H9 (cell line): ENCODE results near the gene ZFYVE28. TPM values are rescaled to one million over a fixed set of nuclear protein-coding genes. Genes with fewer than 3 reads are reported as not detected.

Experiments used
- DNase-seq: peaks from one replicate; pipeline ENCODE4 v3.0.0-alpha.2; 2017
- H2AFZ ChIP-seq: one replicate; pipeline ENCODE4 v1.6.1; 2013; ENCODE audit warnings: mild to moderate bottlenecking, low read length, control low read depth, moderate library complexity
- H2AK5ac ChIP-seq: 2 replicates; pipeline ENCODE4 v1.6.1; 2013; ENCODE audit warnings: low read length, control low read depth, mixed read lengths; ENCODE audit not compliant: insufficient read length
- H2BK120ac ChIP-seq: one replicate; pipeline ENCODE4 v1.6.1; 2013; ENCODE audit warnings: low read depth, mild to moderate bottlenecking, low read length, control low read depth, inconsistent platforms; ENCODE audit not compliant: poor library complexity, severe bottlenecking
- H2BK12ac ChIP-seq: 2 replicates; pipeline ENCODE4 v1.6.1; 2013; ENCODE audit warnings: low read length, control low read depth, mixed read lengths, low read depth; ENCODE audit not compliant: insufficient read length
- H2BK15ac ChIP-seq: 2 replicates; pipeline ENCODE4 v1.6.1; 2013; ENCODE audit warnings: low read depth, low read length, control low read depth
- H2BK20ac ChIP-seq: one replicate; pipeline ENCODE4 v1.6.1; 2013; ENCODE audit warnings: low read depth, mild to moderate bottlenecking, low read length, control low read depth, inconsistent platforms; ENCODE audit not compliant: poor library complexity, severe bottlenecking
- H2BK5ac ChIP-seq: 2 replicates; pipeline ENCODE4 v1.6.1; 2013; ENCODE audit warnings: low read length, control low read depth, mixed read lengths; ENCODE audit not compliant: insufficient read length
- H3K14ac ChIP-seq: 2 replicates; pipeline ENCODE4 v1.6.1; 2013; ENCODE audit warnings: low read length, control low read depth; ENCODE audit not compliant: insufficient read depth
- H3K18ac ChIP-seq: 2 replicates; pipeline ENCODE4 v1.6.1; 2013; ENCODE audit warnings: low read depth, mild to moderate bottlenecking, mixed read lengths, low read length, control low read depth; ENCODE audit not compliant: insufficient read length
- H3K23ac ChIP-seq: 2 replicates; pipeline ENCODE4 v1.6.1; 2013; ENCODE audit warnings: low read length, control low read depth, mixed read lengths, low read depth; ENCODE audit not compliant: insufficient read length
- H3K23me2 ChIP-seq: 2 replicates; pipeline ENCODE4 v1.6.1; 2013; ENCODE audit warnings: low read depth, mild to moderate bottlenecking, mixed read lengths, low read length, control low read depth; ENCODE audit not compliant: insufficient read length, poor library complexity, severe bottlenecking
- H3K27ac ChIP-seq: 2 replicates; pipeline ENCODE4 v1.5.1; 2013; ENCODE audit warnings: low read length, control low read depth, mixed read lengths, low read depth; ENCODE audit not compliant: insufficient read length
- H3K27me3 ChIP-seq: 2 replicates; pipeline ENCODE4 v1.6.1; 2013; ENCODE audit warnings: low read length, control low read depth, inconsistent platforms; ENCODE audit not compliant: insufficient read depth
- H3K4ac ChIP-seq: 2 replicates; pipeline ENCODE4 v1.6.1; 2013; ENCODE audit warnings: low read depth, mild to moderate bottlenecking, control low read depth, inconsistent platforms, low read length, moderate library complexity
- H3K4me1 ChIP-seq: 2 replicates; pipeline ENCODE4 v1.6.1; 2013; ENCODE audit warnings: low read length, control low read depth, inconsistent platforms; ENCODE audit not compliant: insufficient read depth
- H3K4me2 ChIP-seq: 2 replicates; pipeline ENCODE4 v1.6.1; 2013; ENCODE audit warnings: low read length, control low read depth, mixed read lengths; ENCODE audit not compliant: insufficient read length, insufficient read depth
- H3K56ac ChIP-seq: 2 replicates; pipeline ENCODE4 v1.6.1; 2013; ENCODE audit warnings: low read depth, mild to moderate bottlenecking, mixed read lengths, low read length, control low read depth; ENCODE audit not compliant: insufficient read length
- H3K79me1 ChIP-seq: 2 replicates; pipeline ENCODE4 v1.6.1; 2013; ENCODE audit warnings: low read depth, mild to moderate bottlenecking, moderate library complexity, low read length, control low read depth, inconsistent platforms; ENCODE audit not compliant: insufficient read depth, poor library complexity, severe bottlenecking
- H3K79me2 ChIP-seq: 2 replicates; pipeline ENCODE4 v1.6.1; 2013; ENCODE audit warnings: low read length, control low read depth, inconsistent platforms; ENCODE audit not compliant: insufficient read depth
- H3K9ac ChIP-seq: 2 replicates; pipeline ENCODE4 v1.6.1; 2013; ENCODE audit warnings: low read length, control low read depth, mixed read lengths; ENCODE audit not compliant: insufficient read length; ENCODE audit errors: extremely low read depth
- H3K9me3 ChIP-seq: one replicate; pipeline ENCODE4 v1.6.1; 2013; ENCODE audit warnings: low read depth, low read length, inconsistent platforms; ENCODE audit not compliant: control insufficient read depth
- H3T11ph ChIP-seq: one replicate; pipeline ENCODE4 v1.6.1; 2013; ENCODE audit warnings: mild to moderate bottlenecking, low read length, control low read depth, inconsistent platforms
- H4K20me1 ChIP-seq: one replicate; pipeline ENCODE4 v1.6.1; 2013; ENCODE audit not compliant: control insufficient read depth, insufficient read length, insufficient read depth
- H4K5ac ChIP-seq: 2 replicates; pipeline ENCODE4 v1.6.1; 2013; ENCODE audit warnings: low read depth, mild to moderate bottlenecking, mixed read lengths, low read length, control low read depth; ENCODE audit not compliant: insufficient read length
- H4K8ac ChIP-seq: replicated peaks from 2 replicates; pipeline ENCODE4 v1.6.1; 2013; ENCODE audit warnings: low read length, control low read depth, mixed read lengths, low read depth; ENCODE audit not compliant: insufficient read length
- H4K91ac ChIP-seq: 2 replicates; pipeline ENCODE4 v1.6.1; 2013; ENCODE audit warnings: low read depth, mild to moderate bottlenecking, moderate library complexity, mixed read lengths, low read length, control low read depth; ENCODE audit not compliant: insufficient read length
- H3K27ac Mint-ChIP-seq, 3 experiments: 2 replicates in 2 of 3; 3 replicates in 1 of 3; pipeline ENCODE4 v1.8.0; 2020 to 2021; ENCODE audit warnings: mixed read lengths in 3 of 3, mild to moderate bottlenecking in 1 of 3, moderate library complexity in 1 of 3
- H3K27me3 Mint-ChIP-seq: 2 replicates; pipeline ENCODE4 v1.8.0; 2021; ENCODE audit warnings: low read depth, mild to moderate bottlenecking, moderate library complexity, mixed read lengths
- H3K36me3 Mint-ChIP-seq, 3 experiments: 2 replicates in 2 of 3; 3 replicates in 1 of 3; pipeline ENCODE4 v1.8.0; 2020 to 2021; ENCODE audit warnings: low read depth in 3 of 3, mixed read lengths in 3 of 3; ENCODE audit not compliant: insufficient read depth in 1 of 3
- H3K4me1 Mint-ChIP-seq, 2 experiments: 2 replicates each; pipeline ENCODE4 v1.8.0; 2020; ENCODE audit warnings: mixed read lengths in 2 of 2
- H3K4me3 Mint-ChIP-seq, 2 experiments: 2 replicates in 1 of 2; 3 replicates in 1 of 2; pipeline ENCODE4 v1.8.0; 2020 to 2021; ENCODE audit warnings: mild to moderate bottlenecking in 2 of 2, mixed read lengths in 2 of 2, moderate library complexity in 1 of 2
- H3K9me3 Mint-ChIP-seq, 2 experiments: 2 replicates in 1 of 2; 3 replicates in 1 of 2; pipeline ENCODE4 v1.8.0; 2020; ENCODE audit warnings: mild to moderate bottlenecking in 2 of 2, mixed read lengths in 2 of 2, moderate library complexity in 1 of 2
- WGBS: extraction: QIAGEN DNeasy Blood & Tissue Kit; methylation state at CpG from one replicate; pipeline ENCODE4 v1.1.7; 2013; ENCODE audit warnings: missing lambda C conversion rate, low lambda C conversion rate, mixed read lengths; ENCODE audit not compliant: insufficient read length; ENCODE audit errors: extremely low coverage; 5-methylcytosine and 5-hydroxymethylcytosine counted together
- total RNA-seq: library from RNA; stranded (reverse); gene quantifications from 2 replicates; pipeline ENCODE4 v1.2.1, GENCODE V29; 2021
- TF ChIP-seq, protein P1 (sequence below): fragments of 200-600 bp; sonication (generic); conservative IDR thresholded peaks from 3 replicates; pipeline ENCODE4 v1.8.0; 2021; ENCODE audit warnings: antibody characterized with exemption, mild to moderate bottlenecking

The ZFYVE28 gene
- total RNA-seq, 1 experiment from 2014 or later, result 0.98 TPM

DNA sequence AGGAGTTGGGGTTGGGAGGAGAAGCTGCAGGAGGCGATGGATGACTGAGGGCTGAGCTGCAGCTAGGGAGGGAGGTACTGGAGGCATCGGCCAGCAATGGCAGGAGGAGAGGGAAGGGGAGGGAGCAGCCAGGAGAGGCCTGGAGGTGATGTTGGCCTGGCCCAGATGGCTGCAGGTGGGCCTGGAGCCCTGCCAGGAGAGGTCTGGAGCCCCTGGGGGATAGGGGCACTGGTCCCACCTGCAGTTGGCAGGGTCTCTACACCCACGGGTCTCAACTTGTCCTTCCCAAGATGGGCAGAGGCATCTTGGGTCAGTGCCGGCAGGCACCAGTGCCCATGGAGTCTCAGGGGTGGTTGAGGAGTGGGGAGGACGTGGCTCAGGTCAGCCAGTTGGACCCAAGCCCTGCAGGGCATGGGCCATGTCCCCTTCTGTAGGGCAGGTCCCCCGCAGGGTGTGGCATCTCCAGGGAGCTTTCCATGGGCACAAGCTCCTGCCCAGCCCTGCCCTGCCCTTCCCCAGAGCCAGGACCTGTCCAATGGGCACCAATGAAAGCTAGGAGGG is 153.9 kb downstream of the ZFYVE28 start:
- Histone ChIP-seq H3K9me3 (no peaks in the 10 kb centered on the region), H4K8ac (no peak overlapping the region), H2BK20ac (no peak overlapping the region), H4K20me1 (no peaks in the 10 kb centered on the region), H3K27ac (no peak overlapping the region), H2BK12ac (no peak overlapping the region), H3K56ac (no peak overlapping the region), H4K5ac (no peak overlapping the region), H2BK120ac (no peak overlapping the region), H3K4ac (no peak overlapping the region), H3K9ac (no peak overlapping the region), H3K79me1 (no peaks in the 10 kb centered on the region), H3T11ph (no peak overlapping the region), H3K23ac (no peak overlapping the region), H3K14ac (no peak overlapping the region), H3K18ac (no peak overlapping the region), H2AFZ (no peak overlapping the region), H2AK5ac (no peak overlapping the region), H3K4me2 (no peak overlapping the region), H3K27me3 (no peaks in the 10 kb centered on the region), H2BK5ac (no peak overlapping the region), H3K4me1 (peaks cover 2% of the 10 kb centered on the region; the same call in 1 of the 2 replicates), H4K91ac (no peak overlapping the region), H2BK15ac (no peak overlapping the region), H3K79me2 (no peaks in the 10 kb centered on the region), H3K23me2 (peaks cover 9% of the 10 kb centered on the region)
- no peak overlapping the region; a peak in 1 of 7 replicates for H3K27ac Mint-ChIP-seq
- TF ChIP-seq, protein P1, sequence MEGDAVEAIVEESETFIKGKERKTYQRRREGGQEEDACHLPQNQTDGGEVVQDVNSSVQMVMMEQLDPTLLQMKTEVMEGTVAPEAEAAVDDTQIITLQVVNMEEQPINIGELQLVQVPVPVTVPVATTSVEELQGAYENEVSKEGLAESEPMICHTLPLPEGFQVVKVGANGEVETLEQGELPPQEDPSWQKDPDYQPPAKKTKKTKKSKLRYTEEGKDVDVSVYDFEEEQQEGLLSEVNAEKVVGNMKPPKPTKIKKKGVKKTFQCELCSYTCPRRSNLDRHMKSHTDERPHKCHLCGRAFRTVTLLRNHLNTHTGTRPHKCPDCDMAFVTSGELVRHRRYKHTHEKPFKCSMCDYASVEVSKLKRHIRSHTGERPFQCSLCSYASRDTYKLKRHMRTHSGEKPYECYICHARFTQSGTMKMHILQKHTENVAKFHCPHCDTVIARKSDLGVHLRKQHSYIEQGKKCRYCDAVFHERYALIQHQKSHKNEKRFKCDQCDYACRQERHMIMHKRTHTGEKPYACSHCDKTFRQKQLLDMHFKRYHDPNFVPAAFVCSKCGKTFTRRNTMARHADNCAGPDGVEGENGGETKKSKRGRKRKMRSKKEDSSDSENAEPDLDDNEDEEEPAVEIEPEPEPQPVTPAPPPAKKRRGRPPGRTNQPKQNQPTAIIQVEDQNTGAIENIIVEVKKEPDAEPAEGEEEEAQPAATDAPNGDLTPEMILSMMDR, result no peak
- no peak overlapping the region for H3K4me3 Mint-ChIP-seq
- no peaks in the 10 kb centered on the region for H3K27me3 Mint-ChIP-seq
- H3K36me3 Mint-ChIP-seq, result no peaks in the 10 kb centered on the region
- H3K9me3 Mint-ChIP-seq, result no peaks in the 10 kb centered on the region
- no CpG with 5 or more reads among the region's 6 CpGs for WGBS
- H3K4me1 Mint-ChIP-seq, result peaks cover 14 to 23% of the 10 kb centered on the region in 2 experiments
- no peak for DNase-seq
